PFSK-1 (cell line): ENCODE data around the gene SPG7.

Source experiments
- FOXP2 ChIP-seq: optimal IDR thresholded peaks from 2 replicates; pipeline ENCODE3; 2011; ENCODE audit warnings: borderline replicate concordance, control low read depth, inconsistent platforms; ENCODE audit not compliant: insufficient read depth; ENCODE audit errors: extremely low read length, extremely low read depth
- POLR2AphosphoS5 ChIP-seq: IDR thresholded peaks from 2 replicates; pipeline ENCODE4 v1.6.1; 2012; ENCODE audit warnings: low read depth, mild to moderate bottlenecking, control low read depth, low read length, moderate library complexity
- REST ChIP-seq, 2 experiments: IDR thresholded peaks; 2 replicates each; pipeline versions ENCODE4 v1.6.1 to v1.8.0; 2011 to 2012; ENCODE audit warnings: low read depth in 2 of 2, low read length in 2 of 2, control low read depth in 1 of 2, inconsistent platforms in 1 of 2, mild to moderate bottlenecking in 1 of 2, moderate library complexity in 1 of 2; ENCODE audit not compliant: insufficient read depth in 1 of 2
- SIN3A ChIP-seq: IDR thresholded peaks from 2 replicates; pipeline ENCODE4 v1.6.1; 2012; ENCODE audit warnings: mild to moderate bottlenecking, low read length, moderate library complexity, borderline replicate concordance; ENCODE audit not compliant: insufficient read depth
- TAF1 ChIP-seq: IDR thresholded peaks from 2 replicates; pipeline ENCODE4 v1.6.1; 2012; ENCODE audit warnings: low read length, control low read depth, borderline replicate concordance; ENCODE audit not compliant: insufficient read depth

The SPG7 gene

DNA sequence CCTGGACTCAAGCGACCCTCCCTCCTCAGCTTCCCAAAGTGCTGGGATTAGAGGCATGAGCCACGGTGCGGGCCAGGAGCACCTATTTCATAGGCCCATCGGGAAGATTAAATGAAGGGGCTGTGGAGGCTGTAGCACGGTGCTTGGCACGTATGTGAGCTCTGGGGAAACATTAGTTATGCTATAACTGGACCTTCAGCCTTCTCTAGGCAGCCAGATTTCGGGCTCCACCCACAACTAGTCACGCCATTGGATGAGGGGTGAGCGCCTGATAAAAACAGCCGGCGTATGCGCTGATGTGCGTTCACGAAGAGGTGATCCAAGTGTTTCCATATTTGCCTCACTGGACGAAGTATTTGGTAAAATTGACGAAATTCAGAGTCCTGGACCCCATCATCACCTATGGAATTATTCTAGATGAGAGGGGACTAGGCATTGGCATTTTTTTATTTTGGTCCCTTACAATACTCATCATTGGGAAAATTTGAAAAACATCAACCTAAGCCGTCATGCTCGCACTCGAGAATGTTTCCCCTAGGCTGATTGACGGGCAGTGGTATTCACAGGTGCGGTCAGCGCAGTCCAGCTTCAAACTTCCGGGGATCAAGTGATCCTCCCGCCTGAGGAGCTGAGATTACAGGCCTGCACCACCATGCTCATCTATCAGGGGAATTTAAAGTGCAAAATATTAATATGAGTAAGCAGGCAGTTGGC, 16.1 kb upstream of the SPG7 start:
- no peak for TF ChIP-seq FOXP2
- TF ChIP-seq REST (IDR thresholded peaks at IDR 0.05; ENCODE audit: insufficient read depth in 1 of 2, low read depth in 2 of 2, low read length in 2 of 2) = no peak
- TF ChIP-seq SIN3A = no peak
- TF ChIP-seq POLR2AphosphoS5 = no peak

DNA sequence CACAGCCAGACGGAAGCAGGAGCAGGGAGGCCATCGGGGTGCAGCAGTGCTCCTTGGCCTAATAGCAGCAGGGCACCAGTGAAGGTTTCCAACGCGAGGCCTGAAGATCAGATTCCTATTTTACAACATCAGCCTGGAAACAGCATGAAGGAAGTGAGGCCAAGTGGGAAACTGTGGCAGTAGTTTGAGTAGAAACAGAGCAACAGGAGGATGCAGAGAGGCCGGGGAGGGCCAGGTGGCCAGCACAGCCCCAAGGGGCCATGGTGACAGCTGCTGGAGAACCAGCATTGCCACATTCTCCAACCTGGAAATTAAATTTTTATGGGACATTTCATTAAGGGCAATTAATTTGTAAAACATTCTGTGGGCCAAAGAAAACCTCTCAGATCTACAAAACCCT, 14.4 kb upstream of the SPG7 start:
- TF ChIP-seq TAF1 = no peak

- TF ChIP-seq REST (IDR thresholded peaks at IDR 0.05; ENCODE audit: insufficient read depth in 1 of 2, low read depth in 2 of 2, low read length in 2 of 2) (no peak), FOXP2 (no peak), TAF1 (no peak), POLR2AphosphoS5 (no peak), SIN3A (no peak)
Observed at GRCh38 chr16:89495121-89495520, 13.1 kb upstream of the SPG7 start.

GRCh38 chr16:89498839-89499238, 9.4 kb upstream of the SPG7 start:
- TF ChIP-seq SIN3A (no peak), REST (IDR thresholded peaks at IDR 0.05; ENCODE audit: insufficient read depth in 1 of 2, low read depth in 2 of 2, low read length in 2 of 2) (no peak), TAF1 (no peak), POLR2AphosphoS5 (no peak), FOXP2 (no peak)

- TF ChIP-seq REST (IDR thresholded peaks at IDR 0.05; ENCODE audit: insufficient read depth in 1 of 2, low read depth in 2 of 2, low read length in 2 of 2) (no peak), POLR2AphosphoS5 (no peak), TAF1 (no peak), SIN3A (no peak)
Observed at GRCh38 chr16:89499767-89500166, 8.4 kb upstream of the SPG7 start.
